Left renal cortex interstitium (tissue), 4 donors: ENCODE measurements around the gene LYPD4. TPM values are rescaled to one million over a fixed set of nuclear protein-coding genes. Genes with fewer than 3 reads are reported as not detected.
"Not testable (repeated sequence)": the region's sequence is repeated elsewhere in the genome, so short reads cannot be mapped to it uniquely, and the experiment has no call there.

Source experiments
- DNase-seq, 4 donors: peaks; one replicate each; pipeline ENCODE4 v3.0.0-alpha.2; 2013; ENCODE audit warnings: low read depth in 4 of 4, low spot score in 2 of 4, missing footprints in 1 of 4
- polyA plus RNA-seq, 4 donors: library from polyadenylated mRNA; unstranded; fragments of 120-200 nt; gene quantifications; one replicate each; pipeline ENCODE4 v1.2.1, GENCODE V29; 2013; ENCODE audit not compliant: insufficient read length in 4 of 4

Gene LYPD4
- polyA plus RNA-seq, 4 donors = not detected

GRCh38 chr19:41802770-41803169, 41.7 kb downstream of the LYPD4 start:
- DNase-seq = no peak

- no peak for DNase-seq
Measured at GRCh38 chr19:41801792-41802211, 42.7 kb downstream of the LYPD4 start.

- DNase-seq = no peak
Measured at GRCh38 chr19:41801031-41801430, 43.5 kb downstream of the LYPD4 start.

GRCh38 chr19:41799444-41800000, 45.0 kb downstream of the LYPD4 start:
- DNase-seq = peak in 2 of 4 donors; percentile 8 to 21

GRCh38 chr19:41796901-41797300, 47.6 kb downstream of the LYPD4 start:
- no peak for DNase-seq

GRCh38 chr19:41796362-41796761, 48.1 kb downstream of the LYPD4 start, which contains the start of gene CEACAM3:
Gene CEACAM3 (plus strand): TSS chr19:41796587. CDS start chr19:41796678, 91 bp downstream.
- no peak for DNase-seq

GRCh38 chr19:41795031-41795461, 49.4 kb downstream of the LYPD4 start:
- no peak for DNase-seq

GRCh38 chr19:41793414-41793727, 51.1 kb downstream of the LYPD4 start:
- DNase-seq = no peak

- DNase-seq = peak in 1 of 4 donors; percentile 25
Measured at GRCh38 chr19:41792513-41793413, 51.7 kb downstream of the LYPD4 start.

- not testable (repeated sequence) for DNase-seq
Measured at GRCh38 chr19:41789053-41789452, 55.4 kb downstream of the LYPD4 start.

- DNase-seq = not testable (repeated sequence)
Measured at GRCh38 chr19:41788518-41788917, 56.0 kb downstream of the LYPD4 start.

Other genes with a start within 250 kb of the LYPD4 start
- under 1 TPM in 3 of 4 donors, not detected in 1; 0.11 to 0.22 (median 0.14) TPM for gene CEACAM4, start 217.6 kb downstream of the LYPD4 start, polyA plus RNA-seq
- not detected for gene CEACAM7, start 156.4 kb downstream of the LYPD4 start, polyA plus RNA-seq
- under 1 TPM; 0.08 to 0.13 (median 0.08) TPM for gene CEACAM5, start 136.1 kb downstream of the LYPD4 start, polyA plus RNA-seq
- gene CEACAM6, start 89.2 kb downstream of the LYPD4 start, polyA plus RNA-seq = under 1 TPM in 3 of 4 donors, not detected in 1; 0.07 to 0.24 (median 0.13) TPM
- gene CEACAM3, start 48.1 kb downstream of the LYPD4 start, polyA plus RNA-seq = not detected
- not detected for gene DMRTC2, start 359 bp upstream of the LYPD4 start, polyA plus RNA-seq
- 1,000 to 10,000 TPM; 1,257 to 2,145 (median 1,483) TPM for gene RPS19, start 15.6 kb upstream of the LYPD4 start, polyA plus RNA-seq
- under 1 TPM; 0.49 to 0.93 (median 0.82) TPM for gene CD79A, start 32.6 kb upstream of the LYPD4 start, polyA plus RNA-seq
- gene ARHGEF1, start 38.5 kb upstream of the LYPD4 start, polyA plus RNA-seq = 10 to 100 TPM; 32.1 to 77.6 (median 53.4) TPM
- under 1 TPM in 3 of 4 donors, not detected in 1; 0.07 to 0.25 (median 0.24) TPM for gene ERFL, start 83.8 kb upstream of the LYPD4 start, polyA plus RNA-seq
- gene RABAC1, start 114.6 kb upstream of the LYPD4 start, polyA plus RNA-seq = 100 to 1,000 TPM in 1 of 4 donors, 10 to 100 TPM in 3; 54.0 to 120 (median 77.3) TPM
- 1 to 10 TPM in 1 of 4 donors, under 1 TPM in 1, not detected in 2; 0.23 to 2.1 TPM for gene ATP1A3, start 149.5 kb upstream of the LYPD4 start, polyA plus RNA-seq
- 10 to 100 TPM; 20.3 to 33.9 (median 25.9) TPM for gene GRIK5, start 225.5 kb upstream of the LYPD4 start, polyA plus RNA-seq
- 10 to 100 TPM; 12.7 to 20.2 (median 16.8) TPM for gene ZNF574, start 231.5 kb upstream of the LYPD4 start, polyA plus RNA-seq